GM13977 (cell line): Measurements from ENCODE around the gene SELENBP1.

Experiments used
- DNase-seq: peaks from one replicate; pipeline ENCODE4 v3.0.0; 2012; ENCODE audit warnings: low spot score
- CTCF ChIP-seq: IDR thresholded peaks from 2 replicates; pipeline ENCODE4 v1.5.1; 2012; ENCODE audit warnings: mild to moderate bottlenecking, control low read depth; ENCODE audit not compliant: insufficient read depth; ENCODE audit errors: extremely low read depth, missing control alignments
- in situ Hi-C: fragments of 300-500 bp; cut with MboI; formaldehyde crosslinking; loops from one replicate; pipeline ENCODE4 v1.12.0; 2022; ENCODE audit warnings: low sequenced_read_pairs, low pct_unique_long_range_greater_than_20kb, mixed read lengths, inconsistent platforms; ENCODE audit not compliant: unreplicated experiment

SELENBP1 gene

GRCh38 chr1:151369302-151369610, 3.2 kb downstream of the SELENBP1 start:
- in situ Hi-C loops: no loop called here
- DNase-seq: no peak
- TF ChIP-seq CTCF: no peak

GRCh38 chr1:151368393-151369301, 3.9 kb downstream of the SELENBP1 start:
- DNase-seq: no peak
- in situ Hi-C loops: no loop called here
- no peak for TF ChIP-seq CTCF

GRCh38 chr1:151367658-151368392, 4.7 kb downstream of the SELENBP1 start:
- in situ Hi-C loops: no loop called here
- no peak for DNase-seq
- TF ChIP-seq CTCF: no peak

GRCh38 chr1:151364996-151365395, 7.5 kb downstream of the SELENBP1 start:
- in situ Hi-C loops: no loop called here
- DNase-seq: no peak
- no peak for TF ChIP-seq CTCF

- no peak for TF ChIP-seq CTCF
- DNase-seq: no peak
- in situ Hi-C loops: no loop called here
These were observed 10.0 kb downstream of the SELENBP1 start for GRCh38 chr1:151362308-151363155.

GRCh38 chr1:151361883-151362282, 10.6 kb downstream of the SELENBP1 start:
- DNase-seq: no peak
- TF ChIP-seq CTCF: no peak
- in situ Hi-C loops: no loop called here
